GM12891 (cell line): ENCODE measurements around the gene SSNA1.

Experiments used
- DNase-seq: peaks from one replicate; pipeline ENCODE4 v3.0.0; 2011; ENCODE audit warnings: low spot score; ENCODE audit not compliant: insufficient read length
- FAIRE-seq: peaks from 2 replicates; lab custom pipeline; 2011; peaks lifted over from hg19 to GRCh38; lab: Jason Lieb, UNC
- PAX5 ChIP-seq: IDR thresholded peaks from 2 replicates; pipeline ENCODE4 v1.6.1; 2011; ENCODE audit warnings: low read length, moderate library complexity, mild to moderate bottlenecking; ENCODE audit not compliant: insufficient read depth, severe bottlenecking
- POLR2A ChIP-seq: IDR thresholded peaks from 2 replicates; pipeline ENCODE4 v1.6.1; 2011; ENCODE audit warnings: low read depth, low read length, control low read depth
- POLR2AphosphoS5 ChIP-seq: IDR thresholded peaks from 2 replicates; pipeline ENCODE4 v1.6.1; 2011; ENCODE audit warnings: low read depth, low read length, control low read depth
- POU2F2 ChIP-seq: IDR thresholded peaks from 2 replicates; pipeline ENCODE4 v1.6.1; 2011; ENCODE audit warnings: low read depth, mild to moderate bottlenecking, control low read depth, low read length, moderate library complexity
- SPI1 ChIP-seq: IDR thresholded peaks from 2 replicates; pipeline ENCODE4 v1.6.1; 2011; ENCODE audit warnings: low read depth, low read length, control low read depth
- TAF1 ChIP-seq: IDR thresholded peaks from 2 replicates; pipeline ENCODE4 v1.6.1; 2011; ENCODE audit warnings: low read depth, low read length, control low read depth

The SSNA1 gene

GRCh38 chr9:137167747-137168572, 20.5 kb upstream of the SSNA1 start:
- no peak for DNase-seq
- no peak for FAIRE-seq
- TF ChIP-seq POLR2A (no peak), SPI1 (no peak), TAF1 (no peak), POU2F2 (no peak), PAX5 (no peak), POLR2AphosphoS5 (no peak)

DNA sequence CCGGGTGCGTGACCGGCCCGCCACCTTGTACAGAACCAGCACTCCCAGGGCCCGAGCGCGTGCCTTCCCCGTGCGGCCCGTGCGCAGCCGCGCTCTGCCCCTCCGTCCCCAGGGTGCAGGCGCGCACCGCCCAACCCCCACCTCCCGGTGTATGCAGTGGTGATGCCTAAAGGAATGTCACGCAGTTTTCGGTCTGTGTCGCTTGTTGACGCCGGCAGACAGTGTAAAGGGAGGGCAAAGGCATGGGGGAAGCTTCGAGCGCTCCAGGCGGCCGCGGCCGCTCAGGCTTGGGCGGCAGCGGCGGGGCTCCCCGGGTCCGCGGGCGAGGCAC, 19.9 kb upstream of the SSNA1 start:
- DNase-seq = no peak
- TF ChIP-seq POU2F2 (no peak), POLR2AphosphoS5 (no peak), SPI1 (no peak)
- FAIRE-seq = no peak

GRCh38 chr9:137168904-137169856, 19.3 kb upstream of the SSNA1 start:
- FAIRE-seq (peak; percentile 90), DNase-seq (peak; percentile 69)
- TF ChIP-seq PAX5 (no peak), SPI1 (no peak)

DNA sequence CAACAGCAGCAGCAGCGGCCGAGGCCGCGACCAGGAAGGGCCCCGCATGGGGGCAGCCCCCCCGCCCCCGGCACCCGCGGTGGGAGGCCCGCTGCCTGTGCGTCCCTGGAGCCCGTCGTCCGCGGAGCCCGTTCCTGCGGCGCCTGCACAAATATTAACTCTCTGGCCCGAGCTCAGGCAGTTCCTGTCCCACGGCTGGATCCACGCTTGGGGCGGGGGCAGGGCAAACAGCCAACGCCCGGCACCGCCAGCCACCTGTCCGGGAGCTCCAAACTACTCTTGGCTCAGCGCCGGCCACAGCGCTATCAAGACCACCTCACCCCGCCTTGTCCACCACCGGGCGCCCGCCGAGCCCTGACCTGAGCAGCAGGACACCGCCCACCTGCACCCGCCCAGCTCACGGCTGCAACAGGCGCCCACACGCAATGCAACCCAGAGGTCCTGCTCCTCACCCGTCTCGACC, 18.5 kb upstream of the SSNA1 start, which contains the start of gene LRRC26:
Gene LRRC26 (minus strand): TSS at position 156 of the 463 bp plus-strand sequence. CDS start 108 bp downstream, at position 48.
- TF ChIP-seq POU2F2 (no peak), POLR2AphosphoS5 (no peak), SPI1 (no peak), PAX5 (no peak), POLR2A (no peak), TAF1 (no peak)
- DNase-seq (no peak), FAIRE-seq (no peak)

DNA sequence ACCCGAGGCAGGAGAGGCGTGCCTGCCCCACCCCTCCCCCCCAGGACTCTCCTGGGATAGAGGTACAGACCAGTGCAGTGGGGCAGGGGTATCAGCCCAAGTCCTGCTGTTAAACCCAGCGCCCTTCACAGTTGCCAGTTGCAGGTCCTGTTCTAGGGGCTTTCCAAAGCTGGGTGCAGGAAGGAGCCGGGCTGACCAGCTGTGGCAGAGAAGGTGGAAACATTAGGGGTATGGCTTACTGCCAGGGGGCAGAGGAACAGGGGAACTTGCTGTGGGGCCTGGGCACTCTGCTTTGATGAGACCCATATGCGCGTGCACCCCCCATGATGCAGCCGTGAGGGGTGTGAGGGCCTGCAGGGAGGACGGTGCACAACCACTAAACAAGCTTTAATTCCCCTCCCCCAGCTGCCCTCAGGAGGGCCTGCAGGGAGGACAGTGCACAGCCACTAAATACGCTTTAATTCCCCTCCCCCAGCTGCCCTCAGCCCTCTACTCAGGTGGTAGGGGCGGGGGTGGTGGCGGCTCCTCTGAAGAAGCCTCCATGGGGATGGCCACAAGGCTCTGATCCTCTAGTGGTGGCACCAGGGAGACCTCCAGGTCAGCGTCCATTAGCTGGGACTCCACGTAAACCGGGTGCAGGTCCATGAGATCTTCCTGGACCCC, 17.9 kb upstream of the SSNA1 start:
- FAIRE-seq (no peak), DNase-seq (no peak)
- TF ChIP-seq POU2F2 (no peak), TAF1 (no peak), POLR2AphosphoS5 (no peak)

DNA sequence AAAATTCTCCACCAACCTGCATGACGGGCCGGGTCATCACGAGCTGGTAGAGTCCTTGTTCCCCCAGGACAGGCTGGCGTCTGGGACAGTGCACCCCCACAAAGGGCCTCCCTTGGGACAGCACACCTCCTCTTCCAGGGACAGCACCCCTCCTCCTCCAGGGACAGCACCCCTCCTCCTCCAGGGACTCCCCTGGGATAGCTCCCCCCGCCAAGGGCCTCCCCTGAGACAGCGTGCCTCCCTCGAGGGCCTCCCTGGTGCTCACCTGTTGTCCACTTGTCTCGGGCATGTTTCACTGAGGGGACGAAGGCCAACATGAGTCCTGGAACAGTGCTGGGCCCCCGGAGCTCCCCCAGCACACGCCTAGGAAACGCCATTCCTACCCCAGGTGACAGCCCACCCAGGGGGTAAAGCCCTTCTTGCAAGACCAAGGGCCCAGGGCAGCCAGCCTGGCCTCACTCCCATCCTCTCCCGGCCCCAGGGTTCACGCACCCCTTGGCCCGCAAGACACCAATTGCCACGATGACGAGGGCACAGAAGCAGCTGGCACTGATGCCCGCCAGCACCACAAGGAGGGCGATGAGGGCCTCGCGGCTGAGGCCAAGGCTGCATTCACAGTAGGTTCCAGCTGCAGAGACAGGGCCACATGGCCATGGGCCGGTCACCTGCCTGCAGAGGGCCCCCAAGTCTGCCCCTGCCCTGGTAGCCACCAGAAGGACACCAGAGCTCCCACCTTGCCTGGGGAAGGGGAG, 17.2 kb upstream of the SSNA1 start:
- no peak for TF ChIP-seq PAX5
- no peak for FAIRE-seq
- no peak for DNase-seq

DNA sequence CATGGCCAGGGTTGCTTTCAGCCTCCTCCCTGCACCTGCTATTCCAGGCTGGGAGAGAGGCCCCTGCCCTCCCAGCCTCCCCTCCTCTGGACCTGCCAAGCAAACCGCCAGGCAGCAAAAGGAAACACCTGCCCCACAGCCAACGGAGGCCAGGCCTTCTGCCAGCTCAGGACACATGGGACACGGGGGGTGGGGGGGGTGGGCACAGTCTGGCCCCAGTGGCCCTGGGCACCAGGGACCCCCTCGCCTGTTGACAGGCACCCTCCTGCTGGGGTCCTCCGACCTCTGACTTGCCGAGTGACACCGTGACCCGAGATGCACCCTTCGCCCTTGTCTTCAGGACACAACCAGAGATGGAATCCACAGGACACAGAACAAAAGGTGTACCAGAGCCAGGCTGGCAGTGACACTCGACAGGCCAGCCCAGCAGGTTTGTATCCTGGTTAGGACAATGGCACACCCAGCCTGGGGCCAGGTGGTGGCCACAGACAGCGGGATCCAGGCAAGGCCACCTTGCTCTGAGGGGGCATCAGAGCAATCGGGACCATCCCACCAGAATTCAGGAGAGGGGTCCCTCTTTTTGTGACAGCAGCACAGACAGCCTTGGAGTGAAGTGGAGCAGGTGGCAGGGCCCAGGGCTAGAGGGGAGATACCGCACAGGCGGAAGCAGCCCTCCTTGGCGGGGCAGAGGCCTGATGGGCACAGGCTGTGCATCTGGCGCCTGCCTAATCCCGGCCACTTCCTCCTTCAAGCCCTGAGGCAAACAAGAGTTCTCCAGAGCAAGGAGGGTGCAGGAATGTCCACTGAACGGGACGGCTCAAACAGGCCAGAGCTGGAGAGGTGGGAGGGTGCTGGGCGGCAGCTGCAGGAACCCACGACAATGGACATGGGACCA, 15.3 kb upstream of the SSNA1 start:
- FAIRE-seq = peak; percentile 28
- no peak for DNase-seq
- no peak for TF ChIP-seq POU2F2
- TF ChIP-seq POLR2A = no peak
- no peak for TF ChIP-seq TAF1
- no peak for TF ChIP-seq POLR2AphosphoS5
- no peak for TF ChIP-seq PAX5
- TF ChIP-seq SPI1 = no peak

GRCh38 chr9:137173796-137174664, 14.4 kb upstream of the SSNA1 start:
- FAIRE-seq (no peak), DNase-seq (no peak)
- TF ChIP-seq POLR2AphosphoS5 = no peak
- no peak for TF ChIP-seq POU2F2
- TF ChIP-seq SPI1 = no peak
- no peak for TF ChIP-seq TAF1
- TF ChIP-seq PAX5 = no peak
